MV-4-11 (cell line): ENCODE measurements around the gene DENND1A.
A peak's percentile ranks its signal among the peaks of the same experiment; 100 is the strongest.

ENCODE experiments used
- DNase-seq: peaks from one replicate; lab custom pipeline; 2025; lab: John Stamatoyannopoulos, UW

Gene DENND1A

DNA sequence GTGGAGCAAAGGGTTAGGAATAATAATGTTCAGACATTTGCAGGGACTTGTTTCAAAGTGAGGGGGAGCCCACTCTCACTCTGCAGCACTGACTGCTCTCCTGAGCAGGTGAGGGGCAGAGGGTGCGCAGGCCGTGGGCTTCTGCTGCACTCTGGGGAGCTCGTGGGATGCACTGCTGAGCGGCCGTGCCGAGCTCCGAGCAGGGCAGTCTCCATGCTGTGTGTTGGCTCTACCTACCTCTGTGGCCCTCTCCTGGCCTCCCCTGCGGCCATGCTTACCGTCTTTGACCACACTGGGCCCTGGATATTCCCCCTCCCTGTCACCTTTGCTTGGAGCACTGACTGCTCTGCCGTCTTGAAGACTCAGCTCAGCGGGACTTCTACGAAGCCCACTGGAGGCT is 540.2 kb downstream of the DENND1A start:
- DNase-seq = no peak

DNA sequence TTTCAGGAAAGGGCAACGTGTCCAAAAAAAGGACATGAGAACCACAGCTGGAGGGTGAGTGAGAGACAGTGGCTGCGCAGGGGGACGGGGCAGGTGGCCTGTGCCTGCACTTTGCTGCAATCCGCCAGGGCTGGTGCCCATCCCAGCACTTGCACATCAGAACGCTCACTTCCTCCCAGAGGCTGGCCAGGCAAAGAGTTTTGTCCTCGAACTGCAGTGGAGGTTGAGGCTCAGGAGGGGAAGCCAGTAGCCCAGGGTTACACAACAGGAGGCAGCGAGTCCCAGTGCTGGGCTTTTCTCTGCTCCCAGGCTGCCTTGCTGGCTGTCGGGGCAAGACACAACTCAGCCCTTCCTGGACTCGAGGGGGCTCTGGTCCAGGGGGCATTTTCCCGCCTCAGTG is 540.9 kb downstream of the DENND1A start:
- DNase-seq = peak; percentile 91

DNA sequence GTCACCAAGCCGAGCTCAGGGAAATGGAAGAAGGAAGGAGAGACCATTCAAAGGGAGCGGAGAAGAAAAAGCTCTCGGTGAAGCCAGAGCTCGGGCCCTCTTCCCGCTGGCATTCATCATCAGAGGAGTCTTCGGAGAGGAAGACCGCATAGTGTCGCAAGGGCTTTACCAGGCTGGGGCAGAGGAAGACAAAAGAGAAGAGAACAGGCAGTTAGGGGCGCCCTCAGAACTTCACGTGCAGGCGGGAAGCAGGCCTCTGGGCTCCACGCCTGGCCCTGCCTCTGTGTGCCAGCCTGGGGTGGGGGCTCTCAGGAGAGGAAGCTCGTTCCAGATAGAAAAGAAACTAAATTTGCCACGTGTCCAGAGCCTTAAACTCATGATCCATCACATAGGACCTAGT is 542.2 kb downstream of the DENND1A start:
- DNase-seq = peak; percentile 85

- no peak for DNase-seq
These were observed 546.3 kb downstream of the DENND1A start for GRCh38 chr9:123383512-123384170.

- DNase-seq = no peak
These were observed 547.0 kb downstream of the DENND1A start for GRCh38 chr9:123382653-123383511.

DNA sequence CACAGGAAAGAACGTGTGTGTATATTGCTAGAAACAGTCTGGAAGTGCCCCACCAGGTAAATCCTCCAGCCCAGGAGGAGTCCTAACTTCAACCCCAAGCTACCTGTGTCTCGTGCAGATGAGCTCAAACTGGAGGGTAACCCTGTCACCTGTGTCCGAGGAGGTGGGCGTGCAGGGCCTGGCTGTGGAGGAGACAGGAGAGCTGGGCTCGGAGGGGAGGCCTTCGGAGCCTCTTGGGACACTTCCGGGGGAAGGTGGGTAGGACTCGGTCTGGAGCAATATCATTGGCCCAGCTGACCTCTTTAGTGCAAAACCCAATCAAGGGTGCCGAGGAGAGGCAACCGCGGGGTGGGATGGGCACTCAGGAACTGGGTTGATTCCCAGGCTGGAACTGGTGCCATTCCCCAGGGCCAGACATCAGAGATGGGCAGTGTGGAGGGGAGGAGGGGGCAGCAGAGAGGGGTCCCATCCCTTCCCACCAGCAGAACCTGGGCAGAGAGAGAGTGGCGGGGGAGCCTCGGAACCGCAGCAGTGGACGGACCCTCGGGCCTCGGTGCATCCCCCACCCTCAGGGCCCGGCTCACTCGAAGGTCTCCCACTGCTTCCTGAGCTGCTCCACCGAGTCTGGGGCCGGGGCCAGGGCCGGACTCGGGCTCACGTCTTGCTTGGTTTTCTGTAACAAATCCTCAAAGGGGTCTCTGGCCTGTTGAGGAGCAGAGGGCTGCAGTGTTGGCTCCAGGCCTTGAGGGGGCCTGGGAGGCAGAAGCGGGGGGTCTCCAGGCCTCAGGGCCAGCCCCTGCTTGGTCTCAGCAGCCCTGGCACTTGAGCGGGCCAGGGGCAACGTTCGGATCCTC is 548.8 kb downstream of the DENND1A start:
- no peak for DNase-seq

DNA sequence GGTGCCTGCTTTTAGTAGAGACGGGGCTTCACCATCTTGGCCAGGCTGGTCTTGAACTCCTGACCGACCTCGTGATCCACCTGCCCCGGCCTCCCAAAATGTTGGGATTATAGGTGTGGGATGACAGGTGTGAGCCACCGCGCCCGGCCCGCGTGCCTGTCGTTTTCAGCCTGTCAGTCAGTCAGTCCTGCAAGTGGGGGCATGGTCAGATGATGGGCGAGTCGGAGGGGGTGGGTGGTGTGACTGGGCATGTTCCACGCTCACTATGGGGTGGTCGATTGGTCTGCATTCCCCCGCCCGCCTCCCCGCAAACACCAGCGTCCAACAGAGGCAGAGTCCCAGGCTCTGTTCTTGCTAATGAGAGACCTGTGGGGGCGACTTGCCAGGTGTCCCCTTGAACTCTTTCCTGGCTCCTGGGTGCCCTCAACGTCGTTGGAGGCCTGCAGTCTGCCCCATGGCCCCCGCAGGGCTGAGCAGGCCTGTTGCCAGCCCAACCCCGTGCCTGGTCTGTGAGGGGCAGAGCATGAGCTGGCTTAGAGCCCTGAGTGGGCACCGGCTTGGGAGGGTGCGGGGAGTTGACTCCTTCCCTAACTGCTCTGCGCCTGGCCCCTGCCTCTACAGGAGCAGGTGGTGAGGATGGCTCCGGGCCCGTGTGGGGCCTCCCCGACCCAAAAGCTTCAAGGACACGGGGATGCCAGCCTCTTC is 550.8 kb downstream of the DENND1A start:
- DNase-seq = no peak

DNA sequence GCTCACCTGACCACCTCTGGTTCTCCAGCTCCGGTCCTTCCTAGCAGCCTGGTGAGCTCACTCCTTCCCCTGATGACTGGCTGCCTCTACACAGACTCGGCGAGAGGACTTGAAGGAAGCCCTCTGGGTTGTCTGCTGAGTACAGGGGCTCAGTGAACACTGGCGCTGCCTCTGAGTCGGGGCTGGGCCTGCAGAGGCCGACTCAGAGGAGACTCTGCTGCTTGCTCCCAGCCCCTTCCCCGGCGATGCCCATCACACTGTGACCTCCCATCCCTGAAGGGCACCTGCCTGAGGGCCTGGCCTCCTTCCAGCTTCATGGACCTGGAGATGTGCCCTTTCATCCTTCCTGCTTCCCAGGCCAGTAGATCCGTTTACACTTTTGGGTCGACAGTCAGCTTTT is 551.9 kb downstream of the DENND1A start:
- DNase-seq = no peak

- DNase-seq = no peak
These were observed 552.5 kb downstream of the DENND1A start for GRCh38 chr9:123377211-123377971.

DNA sequence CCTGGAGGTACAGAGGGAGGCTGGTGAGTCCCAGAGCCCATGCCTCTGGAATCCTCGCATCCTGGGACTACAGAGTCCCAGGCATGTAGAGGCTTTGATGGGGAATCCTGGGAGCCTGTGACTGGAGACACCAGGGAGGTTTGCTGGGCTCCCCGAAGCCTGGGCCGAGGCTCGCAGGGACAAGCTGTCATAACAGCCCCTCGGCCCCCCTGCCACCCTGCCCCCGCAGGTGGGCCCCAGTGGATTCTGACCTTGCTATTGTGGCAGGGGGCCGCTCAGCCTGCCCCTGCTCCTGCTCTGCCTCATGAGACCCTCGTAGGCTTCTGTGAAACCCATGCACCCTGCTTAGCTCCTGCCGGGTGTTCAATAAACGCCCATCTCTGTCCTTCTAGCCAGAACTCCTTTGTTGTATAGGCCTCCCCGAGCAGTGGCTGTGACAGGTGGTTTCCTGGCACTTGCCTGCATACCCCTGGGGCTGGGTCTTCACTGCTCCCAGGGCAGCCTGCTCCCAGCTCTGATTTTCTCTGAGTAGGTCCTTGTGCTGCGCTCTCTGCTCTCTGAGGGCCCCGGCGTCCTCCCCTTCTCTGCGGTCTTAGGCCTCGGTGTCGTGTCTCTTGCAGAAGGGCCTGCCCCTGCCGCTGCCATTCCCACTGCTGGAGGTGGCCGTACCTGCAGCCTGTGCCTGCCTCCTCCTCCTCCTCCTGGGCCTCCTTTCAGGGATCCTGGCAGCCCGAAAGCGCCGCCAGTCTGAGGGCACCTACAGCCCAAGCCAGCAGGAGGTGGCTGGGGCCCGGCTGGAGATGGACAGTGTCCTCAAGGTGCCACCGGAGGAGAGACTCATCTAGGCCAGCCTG is 553.5 kb downstream of the DENND1A start:
- DNase-seq = no peak

DNA sequence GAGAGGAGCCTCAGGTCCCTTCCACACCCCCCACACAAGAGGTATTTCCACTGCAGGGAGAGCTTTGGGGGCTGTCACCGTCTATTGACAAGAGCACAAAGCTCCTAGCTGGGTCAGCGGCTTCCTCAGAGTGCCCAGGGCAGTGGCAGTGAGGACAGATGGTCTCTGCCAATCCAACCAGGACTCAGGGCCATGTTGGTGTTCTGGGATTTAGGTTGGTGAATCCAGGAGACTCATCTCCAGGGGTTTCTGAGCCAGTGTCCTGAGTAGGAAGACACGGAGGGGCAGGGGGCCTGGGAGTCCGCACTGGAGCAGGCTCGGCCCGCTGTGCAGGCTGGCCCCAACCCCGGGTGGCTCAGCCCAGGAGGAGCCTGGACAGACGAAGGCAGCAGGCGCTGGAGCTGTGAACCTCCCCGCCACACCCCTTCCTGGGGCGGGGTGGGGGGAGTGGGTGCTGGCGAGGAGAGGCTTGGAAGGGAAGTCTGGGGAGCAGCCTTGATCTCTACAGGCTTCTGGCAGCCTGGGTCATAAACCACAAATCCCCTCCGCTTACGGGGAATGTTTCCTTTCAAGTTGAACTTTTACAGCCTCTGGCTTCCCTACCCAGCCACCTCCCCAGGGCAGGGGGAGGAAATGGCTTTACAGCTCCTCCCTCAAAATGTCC is 554.3 kb downstream of the DENND1A start:
- peak; percentile 87 for DNase-seq

DNA sequence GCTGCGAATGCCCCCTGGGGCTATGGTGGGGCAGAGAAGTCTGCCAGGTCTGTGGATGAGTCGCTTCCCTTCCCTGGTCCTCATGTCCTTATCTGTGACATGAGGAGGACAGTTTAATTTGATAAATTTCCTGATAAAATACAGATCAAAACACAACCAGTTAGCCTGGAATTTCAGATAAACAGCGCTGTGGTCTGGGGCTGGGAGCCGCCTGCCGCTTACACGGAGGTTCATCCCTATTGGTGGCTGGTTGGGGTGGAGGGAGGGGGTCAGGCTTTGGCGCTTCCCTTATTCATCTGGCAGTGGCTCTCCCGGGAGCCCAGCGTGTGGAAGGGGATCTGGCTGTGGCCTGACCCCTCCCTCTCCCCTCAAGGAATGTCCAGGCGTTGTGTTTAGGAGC is 556.0 kb downstream of the DENND1A start:
- DNase-seq = no peak

DNA sequence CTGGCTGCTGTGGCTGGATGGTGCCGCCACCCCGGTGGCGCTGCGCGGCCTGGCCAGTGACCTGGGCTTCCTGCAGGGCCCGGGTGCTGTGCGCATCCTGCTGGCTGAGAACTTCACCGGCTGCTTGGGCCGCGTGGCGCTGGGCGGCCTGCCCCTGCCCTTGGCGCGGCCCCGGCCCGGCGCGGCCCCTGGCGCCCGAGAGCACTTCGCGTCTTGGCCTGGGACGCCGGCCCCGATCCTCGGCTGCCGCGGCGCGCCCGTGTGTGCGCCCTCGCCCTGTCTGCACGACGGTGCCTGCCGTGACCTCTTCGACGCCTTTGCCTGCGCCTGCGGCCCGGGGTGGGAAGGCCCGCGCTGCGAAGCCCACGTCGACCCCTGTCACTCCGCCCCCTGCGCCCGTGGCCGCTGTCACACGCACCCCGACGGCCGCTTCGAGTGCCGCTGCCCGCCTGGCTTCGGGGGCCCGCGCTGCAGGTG is 556.4 kb downstream of the DENND1A start:
- no peak for DNase-seq

DNA sequence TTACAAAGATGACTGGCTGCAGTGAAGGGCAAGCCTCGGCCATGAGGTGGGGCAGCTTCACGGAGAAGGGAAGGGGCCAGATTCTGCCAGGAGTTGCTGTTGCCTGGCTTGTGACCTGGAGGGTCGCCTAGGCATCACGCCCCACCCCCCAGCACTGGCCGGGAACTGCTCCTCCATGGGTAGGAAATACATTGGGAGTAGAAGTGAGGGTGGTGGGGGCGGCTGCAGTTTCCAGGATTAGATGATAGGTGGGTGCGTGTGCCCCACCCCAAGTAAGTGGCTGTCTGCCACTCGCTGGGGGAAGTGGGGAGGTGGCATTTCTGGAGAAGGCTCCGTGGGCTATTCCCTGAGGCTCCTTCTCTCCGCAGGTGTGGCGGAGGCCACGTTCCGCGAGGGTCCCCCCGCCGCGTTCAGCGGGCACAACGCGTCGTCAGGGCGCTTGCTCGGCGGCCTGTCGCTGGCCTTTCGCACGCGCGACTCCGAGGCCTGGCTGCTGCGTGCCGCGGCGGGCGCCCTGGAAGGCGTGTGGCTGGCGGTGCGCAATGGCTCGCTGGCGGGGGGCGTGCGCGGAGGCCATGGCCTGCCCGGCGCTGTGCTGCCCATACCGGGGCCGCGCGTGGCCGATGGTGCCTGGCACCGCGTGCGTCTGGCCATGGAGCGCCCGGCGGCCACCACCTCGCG is 557.0 kb downstream of the DENND1A start:
- DNase-seq = no peak

DNA sequence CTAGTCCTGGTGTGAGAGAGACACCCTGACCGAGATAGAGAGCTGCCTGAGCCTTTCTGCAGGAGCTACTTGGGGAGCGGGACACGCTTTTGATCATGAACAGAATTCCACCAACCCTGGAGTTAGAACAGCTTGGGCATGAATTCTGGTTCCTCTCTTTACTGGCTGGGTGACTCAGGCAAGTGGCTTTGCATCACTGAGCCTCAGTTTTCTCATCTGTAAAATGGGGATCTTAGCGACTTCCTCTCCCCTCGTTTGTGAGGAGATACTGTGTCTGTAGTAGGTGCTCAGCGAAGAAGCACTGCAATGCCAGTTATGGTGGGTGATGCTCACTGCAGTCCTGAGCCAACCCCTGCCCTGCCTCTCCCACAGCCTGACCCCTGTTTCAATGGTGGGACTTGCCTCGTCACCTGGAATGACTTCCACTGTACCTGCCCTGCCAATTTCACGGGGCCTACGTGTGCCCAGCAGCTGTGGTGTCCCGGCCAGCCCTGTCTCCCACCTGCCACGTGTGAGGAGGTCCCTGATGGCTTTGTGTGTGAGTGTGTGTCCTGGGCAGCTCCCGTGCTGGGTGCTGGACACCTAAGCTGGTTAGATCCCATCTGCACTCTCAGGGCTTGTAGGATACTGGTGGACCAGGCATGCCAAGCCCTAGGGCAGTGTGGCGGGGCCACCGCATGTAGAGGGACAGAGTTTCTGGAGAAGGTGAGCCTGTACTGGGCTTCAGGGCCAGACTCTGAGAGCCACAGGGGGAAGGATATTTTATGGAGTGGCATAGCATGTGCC is 557.9 kb downstream of the DENND1A start:
- DNase-seq = no peak

DNA sequence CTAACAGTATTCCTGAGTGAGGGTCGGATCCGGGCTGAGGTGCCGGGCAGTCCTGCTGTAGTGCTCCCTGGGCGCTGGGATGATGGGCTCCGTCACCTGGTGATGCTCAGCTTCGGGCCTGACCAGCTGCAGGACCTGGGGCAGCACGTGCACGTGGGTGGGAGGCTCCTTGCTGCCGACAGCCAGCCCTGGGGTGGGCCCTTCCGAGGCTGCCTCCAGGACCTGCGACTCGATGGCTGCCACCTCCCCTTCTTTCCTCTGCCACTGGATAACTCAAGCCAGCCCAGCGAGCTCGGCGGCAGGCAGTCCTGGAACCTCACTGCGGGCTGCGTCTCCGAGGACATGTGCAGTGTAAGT is 558.7 kb downstream of the DENND1A start:
- DNase-seq = no peak

- no peak for DNase-seq
These were observed 559.2 kb downstream of the DENND1A start for GRCh38 chr9:123370526-123371227.

DNA sequence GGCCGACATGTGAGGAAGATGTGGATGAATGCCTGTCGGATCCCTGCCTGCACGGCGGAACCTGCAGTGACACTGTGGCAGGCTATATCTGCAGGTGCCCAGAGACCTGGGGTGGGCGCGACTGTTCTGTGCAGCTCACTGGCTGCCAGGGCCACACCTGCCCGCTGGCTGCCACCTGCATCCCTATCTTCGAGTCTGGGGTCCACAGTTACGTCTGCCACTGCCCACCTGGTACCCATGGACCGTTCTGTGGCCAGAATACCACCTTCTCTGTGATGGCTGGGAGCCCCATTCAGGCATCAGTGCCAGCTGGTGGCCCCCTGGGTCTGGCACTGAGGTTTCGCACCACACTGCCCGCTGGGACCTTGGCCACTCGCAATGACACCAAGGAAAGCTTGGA is 559.8 kb downstream of the DENND1A start:
- DNase-seq = no peak
